Upper lobe of left lung (tissue), 6 donors: Measurements from ENCODE around the gene QRFP. TPM values are rescaled to one million over a fixed set of nuclear protein-coding genes. Genes with fewer than 3 reads are reported as not detected.

ENCODE experiments used
- ATAC-seq, 2 donors: fragments of 200-7000 bp; cut with Tn5 transposase; one replicate each; pipeline ENCODE4 v1.9.1; 2022; ENCODE audit warnings: mild to moderate bottlenecking in 2 of 2, moderate library complexity in 2 of 2; ENCODE audit not compliant: low FRiP score in 2 of 2
- DNase-seq, 2 donors: peaks; one replicate each; pipeline ENCODE4 v3.0.0-alpha.2; 2019 to 2020
- H3K27ac ChIP-seq, 4 donors: fragments of 200-600 bp; sonication (generic); one replicate each; pipeline ENCODE4 v1.5.1; 2016 to 2019
- H3K27me3 ChIP-seq, 4 donors: fragments of 200-600 bp; sonication (generic); one replicate each; pipeline ENCODE4 v1.5.1; 2017 to 2019
- H3K36me3 ChIP-seq, 4 donors: fragments of 200-600 bp; sonication (generic); one replicate each; pipeline ENCODE4 v1.5.1; 2016 to 2019
- H3K4me1 ChIP-seq, 4 donors: fragments of 200-600 bp; sonication (generic); one replicate each; pipeline ENCODE4 v1.5.1; 2018 to 2019
- H3K4me3 ChIP-seq, 4 donors: fragments of 200-600 bp; sonication (generic); one replicate each; pipeline ENCODE4 v1.5.1; 2017 to 2019; ENCODE audit warnings: mild to moderate bottlenecking in 2 of 4, moderate library complexity in 1 of 4
- H3K9me3 ChIP-seq, 4 donors: fragments of 200-600 bp; sonication (generic); one replicate each; pipeline ENCODE4 v1.5.1; 2018 to 2019
- EP300 ChIP-seq, 4 donors: sonication (generic); formaldehyde crosslinking; IDR thresholded peaks; one replicate each; pipeline ENCODE4 v1.5.1; 2017; ENCODE audit warnings: antibody characterized with exemption in 4 of 4, control low read depth in 2 of 4
- POLR2A ChIP-seq, 4 donors: fragments of 450-650 bp; IDR thresholded peaks; one replicate each; pipeline ENCODE4 v1.5.1; 2016 to 2017; ENCODE audit warnings: antibody characterized with exemption in 4 of 4, mild to moderate bottlenecking in 2 of 4
- POLR2AphosphoS5 ChIP-seq, 2 donors: sonication (generic); formaldehyde crosslinking; IDR thresholded peaks; one replicate each; pipeline ENCODE4 v1.5.1; 2017; ENCODE audit warnings: antibody characterized with exemption in 2 of 2
- WGBS, 2 donors: methylation state at CpG; one replicate each; pipeline ENCODE4 v1.1.5; 2017 to 2018; 5-methylcytosine and 5-hydroxymethylcytosine counted together
- total RNA-seq, 6 donors: library from RNA; depleted of rRNA in 4 of 6; stranded (reverse); fragments of >200 nt in 4 of 6; gene quantifications; one replicate each; pipeline versions ENCODE4 v1.1.0 to v1.2.1, GENCODE V29; 2016 to 2021
- TF ChIP-seq, protein P1 (sequence below), 6 experiments: fragments of 450-650 bp in 4 of 6; fragments of 200-600 bp in 2 of 6; sonication (generic) in 2 of 6; IDR thresholded peaks; one replicate each; pipeline ENCODE4 v1.5.1; 2016 to 2019; ENCODE audit warnings: antibody characterized with exemption in 6 of 6
- donor health status: DM: no; HTN: no; CAD: no; lungs with moderate emphysema.
- donor health status: DM: no; HTN: yes; CAD: no; lungs with severe emphysema.

QRFP gene
- total RNA-seq, 6 donors from 2014 or later: not detected

- Histone ChIP-seq H3K27me3 (no peaks in the 10 kb centered on the region), H3K27ac (no peak overlapping the region), H3K4me1 (no peaks in the 10 kb centered on the region), H3K9me3 (no peaks in the 10 kb centered on the region), H3K36me3 (no peaks in the 10 kb centered on the region), H3K4me3 (no peak overlapping the region)
- WGBS, 2 donors: 50 to 66% methylated on average over 19 to 29 of the region's 29 CpGs
- ATAC-seq: no peak
- no peak for TF ChIP-seq POLR2A (IDR thresholded peaks at IDR 0.05)
- no peak for TF ChIP-seq POLR2AphosphoS5 (IDR thresholded peaks at IDR 0.05)
- TF ChIP-seq, protein P1, sequence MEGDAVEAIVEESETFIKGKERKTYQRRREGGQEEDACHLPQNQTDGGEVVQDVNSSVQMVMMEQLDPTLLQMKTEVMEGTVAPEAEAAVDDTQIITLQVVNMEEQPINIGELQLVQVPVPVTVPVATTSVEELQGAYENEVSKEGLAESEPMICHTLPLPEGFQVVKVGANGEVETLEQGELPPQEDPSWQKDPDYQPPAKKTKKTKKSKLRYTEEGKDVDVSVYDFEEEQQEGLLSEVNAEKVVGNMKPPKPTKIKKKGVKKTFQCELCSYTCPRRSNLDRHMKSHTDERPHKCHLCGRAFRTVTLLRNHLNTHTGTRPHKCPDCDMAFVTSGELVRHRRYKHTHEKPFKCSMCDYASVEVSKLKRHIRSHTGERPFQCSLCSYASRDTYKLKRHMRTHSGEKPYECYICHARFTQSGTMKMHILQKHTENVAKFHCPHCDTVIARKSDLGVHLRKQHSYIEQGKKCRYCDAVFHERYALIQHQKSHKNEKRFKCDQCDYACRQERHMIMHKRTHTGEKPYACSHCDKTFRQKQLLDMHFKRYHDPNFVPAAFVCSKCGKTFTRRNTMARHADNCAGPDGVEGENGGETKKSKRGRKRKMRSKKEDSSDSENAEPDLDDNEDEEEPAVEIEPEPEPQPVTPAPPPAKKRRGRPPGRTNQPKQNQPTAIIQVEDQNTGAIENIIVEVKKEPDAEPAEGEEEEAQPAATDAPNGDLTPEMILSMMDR (IDR thresholded peaks at IDR 0.05): no peak
- TF ChIP-seq EP300 (IDR thresholded peaks at IDR 0.05): no peak
- peak in 1 of 2 donors; percentile 48 for DNase-seq
Measured at GRCh38 chr9:130921300-130921988, 24.8 kb upstream of the QRFP start.

GRCh38 chr9:130920762-130921299 lies 24.2 kb upstream of the QRFP start:
- 59 to 60% methylated on average over 12 to 14 of the region's 14 CpGs for WGBS, 2 donors
- Histone ChIP-seq H3K27ac (no peak overlapping the region), H3K4me3 (no peak overlapping the region), H3K4me1 (no peaks in the 10 kb centered on the region), H3K9me3 (no peaks in the 10 kb centered on the region), H3K27me3 (no peaks in the 10 kb centered on the region), H3K36me3 (no peaks in the 10 kb centered on the region)
- DNase-seq (peak in 1 of 2 donors; percentile 63), ATAC-seq (no peak)
- TF ChIP-seq EP300 (IDR thresholded peaks at IDR 0.05): no peak
- TF ChIP-seq POLR2A (IDR thresholded peaks at IDR 0.05): no peak
- no peak for TF ChIP-seq POLR2AphosphoS5 (IDR thresholded peaks at IDR 0.05)
- TF ChIP-seq, protein P1 (IDR thresholded peaks at IDR 0.05): no peak

GRCh38 chr9:130920233-130920632 lies 23.6 kb upstream of the QRFP start:
- Histone ChIP-seq H3K27ac (no peak overlapping the region), H3K9me3 (no peaks in the 10 kb centered on the region), H3K4me1 (no peaks in the 10 kb centered on the region), H3K36me3 (no peaks in the 10 kb centered on the region), H3K27me3 (no peaks in the 10 kb centered on the region), H3K4me3 (no peak overlapping the region)
- WGBS, 2 donors: 89 to 97% methylated on average over 5 to 8 of the region's 8 CpGs
- ATAC-seq: no peak
- TF ChIP-seq POLR2A (IDR thresholded peaks at IDR 0.05): no peak
- no peak for TF ChIP-seq POLR2AphosphoS5 (IDR thresholded peaks at IDR 0.05)
- no peak for TF ChIP-seq EP300 (IDR thresholded peaks at IDR 0.05)
- TF ChIP-seq, protein P1 (IDR thresholded peaks at IDR 0.05): no peak
- no peak for DNase-seq

DNA sequence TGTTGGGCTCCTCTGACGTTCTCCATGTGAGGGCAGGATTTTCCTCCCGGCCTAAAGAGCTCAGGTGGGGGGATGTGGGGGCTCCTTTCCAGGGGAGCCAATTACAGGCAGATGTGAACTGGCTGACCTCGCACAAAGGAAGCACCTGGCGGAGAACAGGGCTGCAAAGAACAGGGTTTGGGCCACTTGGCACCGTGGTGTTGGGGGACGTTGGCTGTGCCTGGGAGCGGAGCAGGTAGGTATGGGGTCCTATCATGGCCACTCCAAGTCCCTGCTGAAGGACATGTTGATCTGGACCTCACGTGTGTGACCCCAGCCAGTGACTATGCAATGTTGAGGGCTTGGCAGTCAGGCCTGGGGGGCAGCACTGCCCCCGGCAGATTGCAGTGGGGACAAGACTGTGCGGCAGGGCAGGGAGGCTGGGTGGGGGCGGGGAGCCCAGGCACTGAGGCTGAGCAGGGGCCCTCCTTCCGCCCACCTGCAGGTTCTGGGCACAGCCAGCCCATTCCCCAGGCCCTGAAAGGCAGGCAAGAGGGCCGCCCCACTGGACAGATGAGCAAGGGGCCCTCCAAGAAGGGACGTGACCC lies 23.0 kb upstream of the QRFP start:
- DNase-seq (peak in 1 of 2 donors; percentile 54), ATAC-seq (no peak)
- Histone ChIP-seq H3K4me3 (no peak overlapping the region), H3K36me3 (no peaks in the 10 kb centered on the region), H3K4me1 (no peaks in the 10 kb centered on the region), H3K27ac (no peak overlapping the region), H3K27me3 (no peaks in the 10 kb centered on the region), H3K9me3 (no peaks in the 10 kb centered on the region)
- 64 to 74% methylated on average over 8 to 14 of the region's 14 CpGs for WGBS, 2 donors
- TF ChIP-seq POLR2A (IDR thresholded peaks at IDR 0.05) (no peak), EP300 (IDR thresholded peaks at IDR 0.05) (no peak), POLR2AphosphoS5 (IDR thresholded peaks at IDR 0.05) (no peak)
- TF ChIP-seq, protein P1 (IDR thresholded peaks at IDR 0.05): no peak
